Stimulated activated CD4-positive, alpha-beta T cell treated with anti-CD3 and anti-CD28 coated beads, Interleukin-12 subunit alpha, Interleukin-12 subunit beta, amount 100 ng/mL, for 24 hours (primary cell): ENCODE measurements around the gene CLDN3.

ENCODE experiments used
- DNase-seq, 2 experiments: peaks; one replicate each; pipeline ENCODE4 v3.0.0-alpha.2; 2020; ENCODE audit warnings: low read depth in 2 of 2

CLDN3 gene

GRCh38 chr7:73770860-73771670 is 995 bp upstream of the CLDN3 start:
- DNase-seq: no peak

DNA sequence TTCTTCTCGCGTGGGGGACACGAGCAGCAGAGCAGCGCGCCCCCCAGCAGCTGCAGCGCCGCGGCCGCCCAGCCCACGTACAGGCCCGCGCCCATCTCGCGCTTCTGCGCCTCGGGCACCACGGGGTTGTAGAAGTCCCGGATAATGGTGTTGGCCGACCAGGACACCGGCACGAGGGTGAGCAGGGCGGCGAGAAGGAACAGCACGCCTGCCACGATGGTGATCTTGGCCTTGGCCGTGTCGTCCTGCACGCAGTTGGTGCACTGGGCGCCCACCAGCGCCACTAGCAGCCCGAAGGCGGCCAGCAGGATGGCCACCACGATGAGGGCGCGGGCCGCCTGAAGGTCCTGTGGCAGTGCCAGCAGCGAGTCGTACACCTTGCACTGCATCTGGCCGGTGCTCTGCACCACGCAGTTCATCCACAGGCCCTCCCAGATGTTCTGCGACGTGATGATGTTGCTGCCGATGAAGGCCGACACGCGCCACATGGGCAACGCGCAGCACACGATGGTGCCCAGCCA is 529 bp downstream of the CLDN3 start:
- DNase-seq: no peak

- no peak for DNase-seq
These were observed 1.2 kb downstream of the CLDN3 start for GRCh38 chr7:73768641-73769480.

- no peak for DNase-seq
These were observed 3.4 kb downstream of the CLDN3 start for GRCh38 chr7:73766556-73767229.

GRCh38 chr7:73762659-73762999 is 7.4 kb downstream of the CLDN3 start:
- DNase-seq: no peak

DNA sequence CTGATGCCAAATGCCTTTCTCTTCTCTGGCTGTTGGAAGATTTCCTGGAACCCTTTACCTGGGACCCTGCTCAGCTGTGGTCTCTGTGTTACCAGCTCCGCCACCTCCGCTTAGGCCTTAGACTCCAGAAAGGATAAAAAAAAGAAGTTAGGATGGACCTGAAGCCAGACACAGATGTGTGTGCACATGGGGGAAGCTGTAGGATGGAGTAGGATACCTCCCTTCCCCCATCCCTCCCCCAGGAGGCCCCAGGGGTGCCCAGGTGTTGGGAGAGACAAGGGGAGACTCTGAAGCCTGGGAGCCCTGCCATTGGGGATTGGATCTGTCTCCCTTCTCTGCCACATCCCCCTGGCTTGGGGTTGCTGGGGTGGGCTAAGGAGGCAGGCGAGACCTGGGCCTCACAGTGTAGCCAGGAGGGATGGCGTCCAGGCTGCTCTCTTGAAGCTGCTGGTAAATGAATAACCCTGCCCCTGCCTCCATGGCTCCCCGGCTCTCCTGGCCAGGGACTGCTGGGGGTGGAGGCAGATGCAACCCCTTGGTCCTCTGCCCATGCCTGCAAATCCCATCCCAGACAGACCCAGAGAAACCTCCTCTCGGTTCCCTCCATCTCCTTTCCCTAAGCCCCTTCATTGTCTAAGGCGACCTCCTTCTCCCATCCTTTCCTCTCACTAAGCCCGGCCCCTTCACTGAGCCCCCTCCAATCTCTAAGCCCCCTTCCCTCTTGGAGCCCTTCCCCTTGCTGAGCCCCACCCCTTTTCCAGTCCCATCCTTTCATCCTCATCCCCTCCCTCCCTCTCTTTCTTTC is 8.0 kb downstream of the CLDN3 start:
- DNase-seq: no peak

DNA sequence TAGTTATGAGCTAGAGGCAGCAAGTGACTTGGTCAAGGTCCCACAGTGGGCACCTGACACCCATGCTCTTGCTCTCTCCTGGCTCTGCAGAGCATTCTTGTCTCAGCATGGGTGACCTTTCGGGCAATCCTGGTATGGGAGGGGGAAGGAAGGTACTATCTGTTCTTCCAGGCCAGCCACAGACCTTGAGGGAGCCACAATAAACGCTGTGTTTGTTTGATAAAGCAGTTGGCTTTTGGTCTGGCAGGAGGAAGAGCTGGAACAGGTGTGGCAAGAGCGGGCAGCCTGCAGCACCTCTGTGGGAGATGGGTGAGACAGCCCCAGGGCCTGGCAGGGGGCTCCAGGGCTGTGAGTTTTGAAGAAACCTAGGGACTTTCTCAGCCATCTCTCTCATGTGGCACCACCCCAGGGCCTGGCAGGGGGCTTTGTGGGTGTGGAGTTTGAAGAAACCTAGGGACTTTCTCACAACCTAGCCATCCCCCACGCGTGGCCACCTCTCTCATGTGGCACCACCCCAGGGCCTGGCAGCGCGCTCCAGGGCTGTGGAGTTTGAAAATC is 11.4 kb downstream of the CLDN3 start:
- no peak for DNase-seq

- DNase-seq: no peak
These were observed 19.9 kb downstream of the CLDN3 start for GRCh38 chr7:73749931-73750776.

GRCh38 chr7:73746378-73746777 is 23.7 kb downstream of the CLDN3 start:
- no peak for DNase-seq

- DNase-seq: no peak
These were observed 27.1 kb downstream of the CLDN3 start for GRCh38 chr7:73742753-73743641.

- DNase-seq: no peak
These were observed 27.7 kb downstream of the CLDN3 start for GRCh38 chr7:73742338-73742752.

GRCh38 chr7:73741600-73741999 is 28.5 kb downstream of the CLDN3 start:
- DNase-seq: no peak

DNA sequence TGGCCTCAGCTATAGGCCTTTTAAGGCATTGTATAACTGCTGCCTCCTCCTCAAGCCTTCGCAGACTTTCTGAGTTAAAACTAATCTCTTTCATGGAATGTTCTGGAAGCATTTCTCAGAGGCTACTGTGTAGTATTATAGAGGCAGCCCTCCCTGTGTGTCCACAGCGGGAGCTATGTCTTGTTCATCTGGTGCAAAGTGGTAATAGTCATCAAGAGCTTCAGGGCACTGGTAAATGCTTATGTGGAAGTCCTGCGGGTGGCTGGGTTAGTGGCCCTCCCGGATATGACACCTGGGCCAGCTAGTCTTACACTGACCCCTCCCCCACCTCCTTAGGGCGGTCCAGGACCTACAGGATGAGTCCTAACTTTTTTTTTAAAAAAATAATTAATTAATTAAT is 29.3 kb downstream of the CLDN3 start:
- DNase-seq: no peak

GRCh38 chr7:73740212-73740611 is 29.9 kb downstream of the CLDN3 start:
- DNase-seq: no peak

GRCh38 chr7:73739387-73739767 is 30.7 kb downstream of the CLDN3 start:
- DNase-seq: no peak

DNA sequence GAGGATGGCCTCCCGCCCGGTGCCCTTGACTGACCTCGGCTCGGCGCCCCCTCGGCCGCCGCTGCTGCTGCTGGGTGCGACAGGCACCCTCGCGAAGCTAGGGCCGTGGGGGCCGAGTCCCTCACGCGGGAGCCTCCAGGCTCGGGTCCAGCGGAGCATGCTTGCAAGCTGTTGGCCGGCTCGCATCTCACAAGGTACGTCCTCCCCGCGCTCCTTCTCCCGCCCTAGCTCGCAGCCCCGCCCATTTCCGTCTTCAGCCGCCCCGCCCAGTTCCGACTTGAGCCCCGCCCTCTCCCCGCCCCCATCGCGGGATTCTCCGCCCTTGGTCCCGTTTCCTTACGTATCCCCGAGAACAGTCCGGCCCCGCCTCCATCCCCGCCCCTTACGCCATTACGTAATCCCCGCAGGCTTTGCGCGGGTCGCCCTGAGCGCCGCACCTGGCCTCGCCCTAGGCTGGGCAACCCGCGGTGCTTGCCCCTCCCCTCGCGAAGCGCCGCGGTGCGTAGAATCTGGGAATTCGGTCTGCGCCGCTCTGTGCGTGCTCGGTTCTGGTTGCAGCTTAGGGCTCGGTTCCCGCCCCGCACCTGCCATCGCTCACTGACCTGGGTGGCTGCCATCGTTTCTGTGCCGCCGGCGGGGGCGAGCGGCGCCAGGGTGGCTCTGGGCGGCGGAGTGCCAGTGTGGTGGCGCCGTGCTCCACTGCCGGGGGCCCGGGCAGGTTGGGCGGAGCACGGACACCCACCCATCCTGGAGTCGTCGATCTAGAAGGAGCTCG is 31.3 kb downstream of the CLDN3 start, which contains the start of gene ABHD11:
Gene ABHD11 (minus strand): TSS at position 191 of the 775 bp plus-strand sequence. CDS start 32 bp downstream, at position 159.
- peak; percentile 98 to 99 for DNase-seq

DNA sequence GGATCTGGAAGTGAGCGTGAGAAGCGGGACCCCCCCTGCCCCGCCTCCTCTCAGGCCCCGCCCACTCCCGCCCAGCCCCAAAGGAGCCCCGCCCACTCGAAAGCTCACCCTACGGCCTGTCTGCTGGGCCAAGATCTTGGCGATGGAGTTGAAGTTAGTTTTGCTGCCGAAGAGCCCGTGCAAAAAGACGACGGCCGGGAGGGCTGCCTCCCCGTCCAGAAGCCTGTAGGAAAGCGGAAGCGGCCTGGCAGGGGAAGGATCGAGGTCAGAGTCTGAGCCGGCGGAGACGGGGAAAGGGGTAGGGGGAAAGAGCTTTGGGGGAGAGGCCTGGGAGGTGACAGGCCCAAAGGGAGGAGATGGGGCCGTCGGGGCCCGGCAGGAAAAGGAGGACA is 31.9 kb downstream of the CLDN3 start:
- peak; percentile 43 to 66 for DNase-seq

- DNase-seq: no peak
These were observed 32.4 kb downstream of the CLDN3 start for GRCh38 chr7:73737491-73738219.
